Endothelial cell of umbilical vein (primary cell): Measurements from ENCODE around the gene DHDH. TPM values are rescaled to one million over a fixed set of nuclear protein-coding genes. Genes with fewer than 3 reads are reported as not detected.

Source experiments
- BruUV-seq: library from RNA; stranded (reverse); fragments of 400-500 nt; replicated peaks from 2 replicates; lab custom pipeline; 2021; lab: Mats Ljungman, UMichigan
- CTCF ChIA-PET: fragments of 300-600, 350-600 bp; sonication (Branson Sonifier 250); formaldehyde crosslinking; loops from one replicate; lab custom pipeline; 2021; ENCODE audit warnings: antibody characterized with exemption, inconsistent platforms; lab: Charles Lee
- POLR2A ChIA-PET: fragments of 300-600, 350-600 bp; sonication (Branson Sonifier 250); formaldehyde crosslinking; loops from one replicate; lab custom pipeline; 2021; ENCODE audit warnings: antibody characterized with exemption, inconsistent platforms; lab: Charles Lee
- DNase-seq: peaks from one replicate; pipeline ENCODE4 v3.0.0-alpha.2; 2011; ENCODE audit warnings: low read depth, low spot score
- FAIRE-seq: peaks from 2 replicates; lab custom pipeline; 2011; peaks lifted over from hg19 to GRCh38; lab: Jason Lieb, UNC
- H2AFZ ChIP-seq: 2 replicates; pipeline ENCODE4 v1.6.0; 2012; ENCODE audit warnings: low read depth, low read length, control low read depth, inconsistent platforms
- H3K27ac ChIP-seq: 2 replicates; pipeline ENCODE4 v1.5.1; 2011; ENCODE audit warnings: low read depth, mild to moderate bottlenecking, control low read depth, low read length, moderate library complexity; ENCODE audit not compliant: insufficient read depth
- H3K27me3 ChIP-seq, 2 experiments: 2 replicates each; pipeline versions ENCODE4 v1.6.0 to v1.6.1; 2011; ENCODE audit warnings: low read length in 2 of 2, mixed read lengths in 1 of 2; ENCODE audit not compliant: control insufficient read depth in 2 of 2, insufficient read depth in 2 of 2
- H3K36me3 ChIP-seq, 2 experiments: 2 replicates in 1 of 2; 3 replicates in 1 of 2; pipeline ENCODE4 v1.5.1; 2011; ENCODE audit warnings: low read length in 2 of 2, mild to moderate bottlenecking in 1 of 2, moderate library complexity in 1 of 2; ENCODE audit not compliant: control insufficient read depth in 2 of 2, insufficient read depth in 2 of 2; ENCODE audit errors: extremely low read depth in 1 of 2
- H3K4me1 ChIP-seq: 3 replicates; pipeline ENCODE4 v1.5.1; 2011; ENCODE audit warnings: mild to moderate bottlenecking, low read length; ENCODE audit not compliant: control insufficient read depth, insufficient read depth; ENCODE audit errors: extremely low read depth
- H3K4me2 ChIP-seq: 2 replicates; pipeline ENCODE4 v1.6.1; 2011; ENCODE audit warnings: low read length, control low read depth, mixed read lengths; ENCODE audit not compliant: insufficient read depth
- H3K4me3 ChIP-seq, 3 experiments: fragments of 200-600 bp in 1 of 3; sonication (generic), shearing (Covaris generic) in 1 of 3; replicated peaks in 1 of 3; 2 replicates each; pipeline ENCODE4 v1.5.1; 2011 to 2016; ENCODE audit warnings: control low read depth in 3 of 3, low read length in 3 of 3, mild to moderate bottlenecking in 2 of 3, inconsistent platforms in 1 of 3, low read depth in 1 of 3, moderate library complexity in 1 of 3; ENCODE audit not compliant: insufficient read depth in 1 of 3
- H3K79me2 ChIP-seq: 2 replicates; pipeline ENCODE4 v1.6.0; 2012; ENCODE audit warnings: low read length, inconsistent platforms; ENCODE audit not compliant: control insufficient read depth, insufficient read depth
- H3K9ac ChIP-seq: replicated peaks from 2 replicates; pipeline ENCODE3; 2011; ENCODE audit warnings: low read length, control low read depth; ENCODE audit not compliant: insufficient read depth; ENCODE audit errors: extremely low read depth
- H3K9me1 ChIP-seq: replicated peaks from 3 replicates; pipeline ENCODE4 v1.6.0; 2011; ENCODE audit warnings: mild to moderate bottlenecking, low read length; ENCODE audit not compliant: control insufficient read depth, insufficient read depth; ENCODE audit errors: extremely low read depth
- H3K9me3 ChIP-seq: replicated peaks from 2 replicates; pipeline ENCODE4 v1.5.1; 2012; ENCODE audit warnings: low read length, inconsistent platforms; ENCODE audit not compliant: control insufficient read depth, insufficient read depth
- H4K20me1 ChIP-seq: replicated peaks from 2 replicates; pipeline ENCODE3; 2011; ENCODE audit warnings: mild to moderate bottlenecking, low read length; ENCODE audit not compliant: control insufficient read depth, insufficient read depth; ENCODE audit errors: extremely low read depth
- EZH2 ChIP-seq: IDR thresholded peaks from 2 replicates; pipeline ENCODE4 v1.6.1; 2012; ENCODE audit warnings: borderline replicate concordance, low read depth, mild to moderate bottlenecking, moderate library complexity, low read length, inconsistent platforms; ENCODE audit not compliant: severe bottlenecking
- FOS ChIP-seq: IDR thresholded peaks from 2 replicates; pipeline ENCODE4 v1.6.1; 2011; ENCODE audit warnings: mild to moderate bottlenecking, low read length, moderate library complexity, borderline replicate concordance; ENCODE audit not compliant: insufficient read depth
- GATA2 ChIP-seq: IDR thresholded peaks from 2 replicates; pipeline ENCODE4 v1.7.0; 2011; ENCODE audit warnings: low read depth, mild to moderate bottlenecking, moderate library complexity, mixed read lengths, low read length; ENCODE audit not compliant: insufficient read length, insufficient read depth
- JUN ChIP-seq: IDR thresholded peaks from 2 replicates; pipeline ENCODE4 v1.6.1; 2011; ENCODE audit warnings: borderline replicate concordance, low read depth; ENCODE audit not compliant: insufficient read length, insufficient read depth
- MYC ChIP-seq: IDR thresholded peaks from one replicate; pipeline ENCODE4 v1.6.1; 2011; ENCODE audit warnings: mild to moderate bottlenecking, low read depth, low read length
- POLR2A ChIP-seq: IDR thresholded peaks from 2 replicates; pipeline ENCODE4 v1.6.1; 2012; ENCODE audit warnings: low read depth, mild to moderate bottlenecking, control low read depth, low read length
- POLR2AphosphoS5 ChIP-seq: IDR thresholded peaks from 2 replicates; pipeline ENCODE4 v1.6.1; 2012; ENCODE audit warnings: low read depth, mild to moderate bottlenecking, control low read depth, low read length, moderate library complexity; ENCODE audit not compliant: insufficient read depth
- dilution Hi-C: fragments of 300-500 bp; cut with MboI; formaldehyde crosslinking; loops from one replicate; pipeline ENCODE4 v1.15.0; 2019; ENCODE audit warnings: low sequenced_read_pairs; ENCODE audit not compliant: extremely low pct_ligation_motif_present
- intact Hi-C: fragments of 100-400 bp; cut with micrococcal nuclease; formaldehyde crosslinking; loops from one replicate; pipeline ENCODE4 v1.10.0; 2022
- polyA plus RNA-seq, 4 experiments: library from polyadenylated mRNA; depleted of rRNA in 3 of 4; stranded (reverse) in 3 of 4; unstranded in 1 of 4; fragments of >200 nt; gene quantifications; 2 replicates each; pipeline versions ENCODE4 v1.2.1 to v1.2.3, GENCODE V29; 2011 to 2012; ENCODE audit warnings: missing spikeins in 1 of 4
- total RNA-seq: library from RNA; stranded (reverse); gene quantifications from 2 replicates; pipeline ENCODE4 v1.2.3, GENCODE V29; 2021
- TF ChIP-seq, protein P1 (sequence below): IDR thresholded peaks from 2 replicates; pipeline ENCODE4 v1.6.1; 2011; ENCODE audit not compliant: insufficient read depth, insufficient read length
- TF ChIP-seq, protein P2 (sequence below), 2 donors: IDR thresholded peaks; 1 replicate in 1 of 2; 2 replicates in 1 of 2; pipeline ENCODE4 v1.5.1; 2011; ENCODE audit warnings: low read length in 2 of 2, mild to moderate bottlenecking in 2 of 2, moderate library complexity in 2 of 2, control low read depth in 1 of 2, inconsistent platforms in 1 of 2, low read depth in 1 of 2; ENCODE audit not compliant: insufficient read depth in 1 of 2; ENCODE audit errors: extremely low read depth in 1 of 2

DHDH gene
- total and polyA plus RNA-seq, 2 donors (not counting 3 experiments of a cell fraction or from before 2014, with no cell fraction given): not detected

DNA sequence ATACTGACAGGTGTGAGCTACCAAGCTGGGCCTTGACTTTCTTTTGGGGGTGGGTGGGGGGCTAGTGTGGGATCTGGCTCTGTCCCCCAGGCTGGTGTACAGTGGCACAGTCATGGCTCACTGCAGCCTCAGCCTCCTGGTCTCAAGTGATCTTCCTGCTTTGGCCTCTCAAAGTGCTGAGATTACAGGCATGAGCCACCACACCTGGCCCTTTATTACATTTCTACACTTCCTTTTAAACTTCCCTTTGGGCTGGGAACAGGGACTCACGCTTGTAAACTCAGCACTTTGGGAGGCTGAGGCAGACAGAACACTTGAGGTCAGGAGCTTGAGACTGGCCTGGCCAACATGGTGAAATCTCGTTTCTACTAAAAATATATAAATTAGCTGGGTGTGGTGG is 43.6 kb downstream of the DHDH start:
- ChIA-PET CTCF (interaction anchor here (1.4 to 2.6 kb wide), 3 partner anchors 15 to 189 kb away, joined by 7 to 10 read pairs (median 7); partner anchors contain the start of gene RUVBL2), POLR2A (interaction anchor here (0.8 kb wide), 1 partner anchor 16 kb away, joined by 3 read pairs; the partner anchor contains the start of genes GYS1 and RUVBL2)
- no peaks in the 10 kb centered on the region for H3K79me2 ChIP-seq
- DNase-seq (no peak), FAIRE-seq (no peak)
- no TSS peak for BruUV-seq
- no peak overlapping the region for H3K9ac ChIP-seq
- H2AFZ ChIP-seq: no peak overlapping the region
- no peaks in the 10 kb centered on the region for H4K20me1 ChIP-seq
- no peak overlapping the region for H3K4me2 ChIP-seq
- no peak for TF ChIP-seq EZH2
- TF ChIP-seq, protein P1, sequence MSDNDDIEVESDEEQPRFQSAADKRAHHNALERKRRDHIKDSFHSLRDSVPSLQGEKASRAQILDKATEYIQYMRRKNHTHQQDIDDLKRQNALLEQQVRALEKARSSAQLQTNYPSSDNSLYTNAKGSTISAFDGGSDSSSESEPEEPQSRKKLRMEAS: no peak
- TF ChIP-seq GATA2: no peak
- TF ChIP-seq JUN: no peak
- TF ChIP-seq POLR2AphosphoS5: no peak
- no peak for TF ChIP-seq POLR2A
- no peak for TF ChIP-seq FOS
- no peak for TF ChIP-seq MYC
- H3K4me3 ChIP-seq: no peak overlapping the region
- H3K27me3 ChIP-seq: no peaks in the 10 kb centered on the region
- no peak overlapping the region for H3K27ac ChIP-seq
- no peaks in the 10 kb centered on the region for H3K4me1 ChIP-seq
- H3K36me3 ChIP-seq: peaks cover 2 to 15% of the 10 kb centered on the region in 2 experiments
- no peaks in the 10 kb centered on the region for H3K9me3 ChIP-seq
- dilution Hi-C loops (no loop called here), intact Hi-C loops (no loop called here)
- no peaks in the 10 kb centered on the region for H3K9me1 ChIP-seq

GRCh38 chr19:48982280-48982679 is 48.8 kb downstream of the DHDH start:
- dilution Hi-C loops: no loop called here
- FAIRE-seq (no peak), DNase-seq (no peak)
- H3K27ac ChIP-seq: no peak overlapping the region
- H3K27me3 ChIP-seq: no peaks in the 10 kb centered on the region
- no peaks in the 10 kb centered on the region for H3K79me2 ChIP-seq
- H3K9me1 ChIP-seq: no peaks in the 10 kb centered on the region
- CTCF ChIA-PET: no interaction called here
- BruUV-seq: no TSS peak
- H3K4me1 ChIP-seq: no peaks in the 10 kb centered on the region
- no peak overlapping the region for H3K9ac ChIP-seq
- intact Hi-C loops: no loop called here
- H3K9me3 ChIP-seq: no peaks in the 10 kb centered on the region
- H2AFZ ChIP-seq: no peak overlapping the region
- TF ChIP-seq, protein P1: no peak
- TF ChIP-seq, protein P2, sequence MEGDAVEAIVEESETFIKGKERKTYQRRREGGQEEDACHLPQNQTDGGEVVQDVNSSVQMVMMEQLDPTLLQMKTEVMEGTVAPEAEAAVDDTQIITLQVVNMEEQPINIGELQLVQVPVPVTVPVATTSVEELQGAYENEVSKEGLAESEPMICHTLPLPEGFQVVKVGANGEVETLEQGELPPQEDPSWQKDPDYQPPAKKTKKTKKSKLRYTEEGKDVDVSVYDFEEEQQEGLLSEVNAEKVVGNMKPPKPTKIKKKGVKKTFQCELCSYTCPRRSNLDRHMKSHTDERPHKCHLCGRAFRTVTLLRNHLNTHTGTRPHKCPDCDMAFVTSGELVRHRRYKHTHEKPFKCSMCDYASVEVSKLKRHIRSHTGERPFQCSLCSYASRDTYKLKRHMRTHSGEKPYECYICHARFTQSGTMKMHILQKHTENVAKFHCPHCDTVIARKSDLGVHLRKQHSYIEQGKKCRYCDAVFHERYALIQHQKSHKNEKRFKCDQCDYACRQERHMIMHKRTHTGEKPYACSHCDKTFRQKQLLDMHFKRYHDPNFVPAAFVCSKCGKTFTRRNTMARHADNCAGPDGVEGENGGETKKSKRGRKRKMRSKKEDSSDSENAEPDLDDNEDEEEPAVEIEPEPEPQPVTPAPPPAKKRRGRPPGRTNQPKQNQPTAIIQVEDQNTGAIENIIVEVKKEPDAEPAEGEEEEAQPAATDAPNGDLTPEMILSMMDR (IDR thresholded peaks at IDR 0.05; ENCODE audit: extremely low read depth in 1 of 2, insufficient read depth in 1 of 2, low read depth in 1 of 2, low read length in 2 of 2): no peak
- TF ChIP-seq MYC (no peak), POLR2AphosphoS5 (no peak), EZH2 (no peak), GATA2 (no peak), FOS (no peak), JUN (no peak), POLR2A (no peak)
- H3K4me2 ChIP-seq: no peak overlapping the region
- POLR2A ChIA-PET: no interaction called here
- H3K4me3 ChIP-seq: no peak overlapping the region
- no peaks in the 10 kb centered on the region for H4K20me1 ChIP-seq
- peaks cover 0 to 9% of the 10 kb centered on the region in 2 experiments for H3K36me3 ChIP-seq
